Activated CD4-positive, alpha-beta T cell treated with anti-CD3 and anti-CD28 coated beads, Interleukin-2, amount 50 U/mL, for 1 hour (primary cell): Measurements from ENCODE around the gene CAMK1G.

Experiments
- DNase-seq: peaks from one replicate; pipeline ENCODE4 v3.0.0-alpha.2; 2020

Gene CAMK1G

GRCh38 chr1:209601809-209602657 lies 18.5 kb downstream of the CAMK1G start:
- DNase-seq: peak; percentile 8

GRCh38 chr1:209603877-209604276 lies 20.4 kb downstream of the CAMK1G start:
- no peak for DNase-seq

DNA sequence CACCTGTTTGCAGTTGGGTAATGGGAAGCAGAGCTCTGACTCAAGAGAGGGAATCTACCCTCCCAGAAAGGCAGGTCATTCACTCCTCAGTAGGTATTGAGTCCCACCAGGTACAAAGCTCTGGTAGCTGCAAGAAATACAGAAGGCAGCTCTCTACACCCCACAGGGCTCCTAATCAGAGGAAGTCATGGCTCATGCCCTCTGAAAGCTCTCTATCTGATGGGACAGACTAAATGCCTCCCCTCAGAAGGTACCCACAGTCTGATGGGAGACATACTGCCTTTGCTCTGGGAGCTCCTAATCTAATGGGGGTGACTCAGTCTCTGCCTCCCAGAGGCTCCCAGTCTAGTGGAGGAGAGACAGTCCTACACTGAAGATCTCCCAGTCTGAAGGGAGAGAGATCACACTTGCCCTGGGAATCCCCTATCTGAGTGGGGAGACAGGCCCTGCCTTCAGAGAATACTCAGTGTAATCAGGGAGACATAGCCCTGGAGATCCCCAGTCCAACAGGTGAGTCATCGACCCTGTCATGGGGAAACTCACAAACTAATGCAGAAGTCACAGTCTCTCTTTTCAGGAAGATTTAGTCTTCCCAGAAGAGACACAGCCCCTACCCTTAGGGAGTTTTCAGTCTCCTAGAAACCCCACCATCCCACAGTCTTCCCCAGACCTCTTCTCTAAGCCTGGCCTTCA lies 23.7 kb downstream of the CAMK1G start:
- DNase-seq: no peak

DNA sequence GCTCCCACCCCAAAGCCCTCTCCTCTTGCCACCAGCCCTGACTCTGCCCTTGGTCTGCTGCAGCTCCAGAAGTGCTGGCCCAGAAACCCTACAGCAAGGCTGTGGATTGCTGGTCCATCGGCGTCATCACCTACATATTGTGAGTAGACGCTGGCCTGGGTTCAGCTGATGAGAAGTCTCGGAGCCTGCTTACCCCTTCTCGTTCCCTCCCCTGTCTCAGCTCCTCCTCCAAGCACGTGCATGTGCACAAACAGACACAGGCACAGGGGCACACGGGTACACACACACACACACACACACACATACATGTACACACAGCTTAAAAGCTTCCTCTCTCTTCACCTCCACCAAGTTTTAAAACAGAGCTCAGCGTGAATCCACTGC lies 24.3 kb downstream of the CAMK1G start:
- no peak for DNase-seq

GRCh38 chr1:209609041-209609790 lies 25.7 kb downstream of the CAMK1G start:
- DNase-seq: no peak

- no peak for DNase-seq
These were observed 26.5 kb downstream of the CAMK1G start for GRCh38 chr1:209609791-209610630.

DNA sequence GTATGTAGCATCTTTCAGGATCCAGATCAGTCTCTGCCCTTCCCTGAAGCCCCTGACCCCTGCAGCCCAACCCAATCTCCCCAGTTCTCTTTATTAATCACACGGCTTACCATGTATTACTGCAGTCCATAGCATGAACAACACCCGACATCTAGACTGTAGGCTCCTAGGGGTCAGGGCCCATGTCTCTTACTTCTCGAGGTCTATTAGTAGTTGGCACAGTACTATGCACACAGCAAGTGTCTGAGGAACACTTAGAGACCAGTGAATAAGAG lies 27.1 kb downstream of the CAMK1G start:
- no peak for DNase-seq

GRCh38 chr1:209611771-209612570 lies 28.5 kb downstream of the CAMK1G start:
- no peak for DNase-seq

DNA sequence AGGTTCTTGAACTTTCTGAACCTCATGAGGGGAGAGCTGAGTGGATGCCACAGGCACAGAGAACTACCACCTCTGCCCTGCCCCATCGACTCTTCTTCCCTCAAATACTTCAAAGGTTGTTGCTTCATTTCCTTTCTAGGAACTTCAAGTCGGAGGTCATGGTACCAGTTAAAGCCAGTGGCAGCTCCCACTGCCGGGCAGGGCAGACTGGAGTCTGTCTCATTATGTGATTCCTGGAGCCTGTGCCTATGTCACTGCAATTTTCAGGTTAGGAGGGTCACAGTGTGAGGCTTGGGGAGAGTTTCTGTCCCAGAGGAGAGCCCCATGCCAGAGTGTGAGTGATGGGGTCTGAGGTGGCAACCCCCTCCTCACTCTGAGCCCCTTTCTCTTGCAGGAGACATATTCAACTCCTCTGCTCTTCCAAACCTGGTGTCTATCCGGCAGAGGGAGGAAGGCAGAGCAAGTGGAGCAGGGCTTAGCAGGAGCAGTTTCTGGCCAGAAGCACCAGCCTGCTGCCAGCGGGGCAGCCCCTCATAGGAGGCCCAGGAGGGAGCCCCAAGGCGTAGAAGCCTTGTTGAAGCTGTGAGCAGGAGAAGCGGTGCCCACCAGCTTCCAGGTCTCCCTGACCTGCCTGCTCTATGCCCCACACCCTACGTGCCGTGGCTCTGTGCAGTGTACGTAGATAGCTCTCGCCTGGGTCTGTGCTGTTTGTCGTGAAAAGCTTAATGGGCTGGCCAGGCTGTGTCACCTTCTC lies 29.3 kb downstream of the CAMK1G start:
- DNase-seq: no peak

- no peak for DNase-seq
These were observed 30.1 kb downstream of the CAMK1G start for GRCh38 chr1:209613400-209614150.

DNA sequence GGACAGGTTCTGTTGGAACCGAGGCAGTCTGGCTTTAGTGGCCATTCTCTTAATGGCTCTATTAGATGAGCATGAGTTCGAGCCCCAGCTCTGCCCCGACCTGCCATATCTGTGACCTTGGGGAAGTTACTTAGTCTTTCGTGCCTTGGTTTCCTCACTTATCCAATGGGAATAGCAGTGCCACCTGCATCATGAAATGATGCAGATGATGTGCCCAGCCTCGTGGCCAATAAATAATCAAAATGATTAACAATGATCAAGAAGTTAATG lies 30.6 kb downstream of the CAMK1G start:
- no peak for DNase-seq

DNA sequence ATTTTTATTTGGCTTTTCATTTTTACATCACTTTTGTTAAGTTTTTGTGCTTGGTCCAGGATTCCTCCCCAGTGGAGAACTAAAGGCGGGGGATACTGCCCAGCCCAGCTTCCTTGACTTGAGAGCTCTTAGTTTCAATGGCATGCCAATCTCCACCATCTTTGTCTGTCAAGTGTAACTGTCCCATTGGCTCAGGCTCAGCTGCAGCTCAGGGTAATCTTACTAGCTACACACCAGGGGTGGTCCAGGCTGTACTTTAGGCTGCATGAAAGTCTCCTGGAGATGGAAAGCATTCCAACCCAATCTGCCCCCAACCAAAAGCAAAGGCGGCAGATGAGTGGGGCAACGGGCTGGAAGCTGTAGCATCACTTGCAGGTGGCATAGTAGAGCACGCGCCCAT lies 31.4 kb downstream of the CAMK1G start:
- DNase-seq: no peak

GRCh38 chr1:209616366-209617046 lies 33.0 kb downstream of the CAMK1G start:
- no peak for DNase-seq

- DNase-seq: no peak
These were observed 33.6 kb downstream of the CAMK1G start for GRCh38 chr1:209617047-209617673.

DNA sequence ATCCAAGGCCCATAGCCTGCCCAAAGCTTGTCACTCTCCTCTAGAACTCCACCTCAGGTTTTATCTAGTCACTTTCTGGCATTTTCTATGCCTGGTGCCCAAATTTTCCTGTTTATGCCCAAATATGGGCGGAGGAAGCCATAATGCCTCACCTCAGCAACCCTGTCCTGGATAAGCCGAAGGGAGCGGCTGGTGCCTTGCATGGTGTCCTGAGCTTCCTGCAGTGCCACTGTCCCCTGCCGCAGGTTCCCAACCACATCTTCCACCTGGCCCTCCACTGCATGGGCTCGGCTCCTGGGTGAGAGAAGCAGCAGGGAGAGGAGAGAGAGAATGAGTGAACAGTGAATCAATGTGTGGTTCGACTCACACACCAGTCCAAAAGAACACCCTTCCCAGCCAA lies 34.2 kb downstream of the CAMK1G start:
- DNase-seq: no peak

GRCh38 chr1:209618291-209618690 lies 34.8 kb downstream of the CAMK1G start:
- DNase-seq: no peak

DNA sequence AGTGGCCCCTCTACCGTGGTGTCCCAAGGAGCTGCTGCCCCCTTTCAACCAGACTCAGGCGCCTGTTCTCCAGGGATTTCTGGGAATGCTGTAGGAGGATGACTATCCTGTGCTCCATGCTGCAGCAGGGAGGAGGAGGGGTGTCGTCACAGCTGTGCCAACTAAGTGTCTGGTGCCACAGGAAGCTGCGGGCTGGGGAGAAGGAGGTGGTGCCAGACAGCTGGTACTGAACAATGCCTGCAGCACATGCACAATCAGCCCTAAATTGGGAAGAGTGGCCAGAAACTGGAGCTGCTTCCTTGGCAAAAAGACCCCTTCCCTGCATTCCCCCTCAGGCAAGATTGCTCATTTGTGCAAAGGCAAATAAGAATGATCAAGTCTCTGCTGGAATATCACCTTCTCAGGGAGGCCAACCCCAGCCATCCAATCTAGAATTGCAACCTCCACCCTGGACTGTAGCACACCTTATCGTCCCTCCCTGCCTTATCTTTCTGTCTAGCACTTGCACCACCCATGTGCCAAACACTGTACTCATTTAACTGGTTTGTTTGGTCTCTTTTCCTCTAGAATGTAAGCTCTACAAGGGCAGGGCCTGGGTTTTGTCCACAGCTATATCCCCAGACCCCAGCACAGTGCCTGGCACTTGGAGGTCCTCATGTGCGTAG lies 35.4 kb downstream of the CAMK1G start:
- DNase-seq: no peak

GRCh38 chr1:209619696-209620486 lies 36.4 kb downstream of the CAMK1G start:
- DNase-seq: no peak
